Left lobe of liver (tissue), 2 donors: ENCODE data around the gene MT1F. TPM values are rescaled to one million over a fixed set of nuclear protein-coding genes. Genes with fewer than 3 reads are reported as not detected.
"Not testable (repeated sequence)": the region's sequence is repeated elsewhere in the genome, so short reads cannot be mapped to it uniquely, and the experiment has no call there.

Experiments used
- ATAC-seq: fragments of 200-7000 bp; cut with Tn5 transposase; one replicate; pipeline ENCODE4 v1.9.1; 2020; ENCODE audit warnings: mild to moderate bottlenecking, moderate library complexity
- DNase-seq: peaks from one replicate; pipeline ENCODE4 v3.0.0-alpha.2; 2020; ENCODE audit warnings: low spot score
- total RNA-seq: library from RNA; stranded (reverse); gene quantifications from one replicate; pipeline ENCODE4 v1.2.1, GENCODE V29; 2021
- donor health status: DM: no; HTN: no; CAD: no; lungs with moderate emphysema.
- donor health status: DM: no; HTN: yes; CAD: no.

Gene MT1F
- total RNA-seq, result 763 TPM

DNA sequence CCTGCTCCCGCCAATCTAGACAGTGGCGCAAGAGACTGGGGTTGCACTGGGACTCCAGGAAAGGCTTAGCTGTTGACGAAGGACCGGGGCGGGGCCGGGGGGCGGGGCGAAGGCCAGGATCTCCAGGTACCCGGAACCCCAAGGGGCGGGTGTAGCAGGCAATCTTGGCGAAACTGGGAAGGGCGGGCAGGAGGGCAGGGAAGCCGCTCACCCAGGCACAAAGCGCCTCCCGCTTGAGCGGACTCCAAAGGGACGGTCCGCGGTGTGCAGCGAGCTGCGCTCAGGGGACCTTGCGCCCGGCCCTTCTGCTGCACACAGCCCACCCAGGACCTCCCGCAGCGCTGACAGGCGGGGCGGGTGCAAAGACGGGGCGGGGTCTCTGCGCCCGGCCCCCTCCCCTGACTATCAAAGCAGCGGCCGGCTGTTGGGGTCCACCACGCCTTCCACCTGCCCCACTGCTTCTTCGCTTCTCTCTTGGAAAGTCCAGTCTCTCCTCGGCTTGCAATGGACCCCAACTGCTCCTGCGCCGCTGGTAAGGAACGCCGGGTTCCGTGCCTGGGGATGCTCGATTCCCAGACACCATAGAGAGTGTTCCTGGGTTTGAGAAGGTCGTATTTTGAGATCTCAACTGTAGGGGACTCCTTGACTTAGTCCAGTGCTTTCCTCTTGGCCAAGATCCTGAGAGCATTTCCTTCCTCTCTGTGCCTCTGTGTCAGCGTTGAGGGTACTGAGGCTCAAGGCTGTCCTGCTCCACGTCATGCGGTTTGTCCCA, at the start of gene MT1F:
Gene MT1F, plus strand, starts transcription at position 405 of the 772 bp plus-strand sequence. Its CDS starts 100 bp downstream, at position 505.
- ATAC-seq, result peak; percentile 81
- DNase-seq, result peak; percentile 99

DNA sequence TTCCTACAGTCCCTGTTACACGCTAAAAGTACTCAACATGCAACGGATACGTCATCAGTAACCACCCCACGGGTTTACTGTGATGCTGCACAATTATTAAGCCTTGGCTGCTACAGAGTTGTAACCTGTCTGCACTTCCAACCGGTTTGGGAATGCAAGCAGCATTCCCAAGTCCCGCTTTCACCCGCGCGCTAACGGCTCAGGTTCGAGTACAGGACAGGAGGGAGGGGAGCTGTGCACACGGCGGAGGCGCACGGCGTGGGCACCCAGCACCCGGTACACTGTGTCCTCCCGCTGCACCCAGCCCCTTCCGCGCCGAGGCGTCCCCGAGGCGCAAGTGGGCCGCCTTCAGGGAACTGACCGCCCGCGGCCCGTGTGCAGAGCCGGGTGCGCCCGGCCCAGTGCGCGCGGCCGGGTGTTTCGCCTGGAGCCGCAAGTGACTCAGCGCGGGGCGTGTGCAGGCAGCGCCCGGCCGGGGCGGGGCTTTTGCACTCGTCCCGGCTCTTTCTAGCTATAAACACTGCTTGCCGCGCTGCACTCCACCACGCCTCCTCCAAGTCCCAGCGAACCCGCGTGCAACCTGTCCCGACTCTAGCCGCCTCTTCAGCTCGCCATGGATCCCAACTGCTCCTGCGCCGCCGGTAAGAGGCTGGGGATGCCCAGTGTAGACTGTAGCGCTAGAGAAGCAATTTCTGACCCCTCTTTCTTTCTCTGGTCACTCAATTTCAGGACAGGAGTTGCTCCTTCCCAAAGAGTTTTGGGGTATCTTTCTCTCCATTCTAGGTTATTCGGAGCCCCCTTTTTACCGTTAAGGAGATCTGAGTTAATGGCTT, 49.5 kb upstream of the MT1F start, which contains the start of gene MT2A:
Gene MT2A, plus strand, starts transcription at position 542 of the 833 bp plus-strand sequence. Its CDS starts 72 bp downstream, at position 614.
- peak; percentile 98 for DNase-seq
- peak; percentile 65 for ATAC-seq

DNA sequence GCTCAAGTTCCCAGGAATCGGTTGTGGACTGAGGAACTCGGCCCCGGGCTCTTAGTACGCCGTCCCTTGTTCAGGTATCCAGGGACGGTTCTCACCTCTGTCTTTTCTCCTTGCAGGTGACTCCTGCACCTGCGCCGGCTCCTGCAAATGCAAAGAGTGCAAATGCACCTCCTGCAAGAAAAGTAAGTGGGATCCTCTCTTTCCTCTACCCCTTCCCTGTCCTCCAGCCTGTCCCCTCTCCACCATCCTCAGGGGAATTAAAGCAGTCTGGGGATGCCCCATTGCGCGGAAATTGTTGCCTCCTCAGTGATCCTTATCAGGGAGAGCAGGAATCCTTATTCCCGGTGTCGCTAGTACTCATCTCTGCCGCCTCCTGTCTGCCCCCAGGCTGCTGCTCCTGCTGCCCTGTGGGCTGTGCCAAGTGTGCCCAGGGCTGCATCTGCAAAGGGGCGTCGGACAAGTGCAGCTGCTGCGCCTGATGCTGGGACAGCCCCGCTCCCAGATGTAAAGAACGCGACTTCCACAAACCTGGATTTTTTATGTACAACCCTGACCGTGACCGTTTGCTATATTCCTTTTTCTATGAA, 48.8 kb upstream of the MT1F start:
- peak; percentile 1 for ATAC-seq

DNA sequence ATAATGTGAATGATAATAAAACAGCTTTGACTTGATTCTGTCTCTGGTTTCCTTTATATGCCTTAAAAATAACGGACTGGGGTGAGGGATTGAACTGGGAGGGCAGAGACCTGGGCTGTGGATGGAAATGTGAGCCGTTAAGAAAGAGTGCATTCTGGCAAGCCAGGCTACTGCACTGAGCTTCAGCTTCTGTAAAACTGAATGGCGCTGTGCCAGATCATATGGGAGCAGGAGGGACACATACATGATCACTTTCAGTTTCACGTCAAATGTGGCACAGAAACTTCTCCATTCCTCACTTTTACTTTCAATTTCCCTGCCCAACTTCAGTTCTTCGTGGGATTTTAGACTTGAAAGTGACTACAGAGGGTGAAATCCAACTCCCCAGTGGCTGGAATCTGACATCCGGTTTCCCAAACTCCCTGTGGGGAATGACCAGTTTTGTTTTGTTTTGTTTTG, 48.3 kb upstream of the MT1F start:
- ATAC-seq (peak; percentile 9), DNase-seq (peak; percentile 81)

More for the DNA sequence above, 48.8 kb upstream of the MT1F start:
- no peak for DNase-seq

DNA sequence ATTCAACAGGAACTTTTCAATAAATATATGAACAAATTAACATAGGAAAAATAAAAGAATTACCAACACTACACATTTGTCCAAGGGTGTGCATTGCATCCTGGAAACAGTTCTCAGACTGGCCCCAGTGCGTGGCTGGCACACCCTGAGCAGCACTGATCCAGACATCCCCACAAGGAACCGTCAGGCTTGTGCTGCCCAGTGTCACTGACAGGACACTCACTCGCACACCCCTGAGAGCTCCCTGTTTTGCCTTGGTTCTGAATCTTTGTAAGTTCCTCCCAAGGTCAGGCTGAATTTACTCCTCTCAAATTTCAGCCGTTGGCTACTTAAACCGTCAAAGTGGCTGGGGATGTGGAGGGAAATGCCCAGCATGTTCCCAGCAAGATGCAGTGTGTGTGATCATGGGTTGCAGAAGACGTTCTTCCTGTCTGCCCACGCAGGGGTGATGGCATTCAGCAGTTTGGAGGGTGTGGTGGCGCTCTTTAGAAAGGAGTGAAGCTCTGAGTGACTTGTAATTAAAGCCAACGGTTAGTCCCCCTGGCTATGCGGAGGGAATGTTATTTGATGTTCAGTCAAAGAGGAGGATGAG, 47.6 kb upstream of the MT1F start:
- ATAC-seq, result peak; percentile 24

DNA sequence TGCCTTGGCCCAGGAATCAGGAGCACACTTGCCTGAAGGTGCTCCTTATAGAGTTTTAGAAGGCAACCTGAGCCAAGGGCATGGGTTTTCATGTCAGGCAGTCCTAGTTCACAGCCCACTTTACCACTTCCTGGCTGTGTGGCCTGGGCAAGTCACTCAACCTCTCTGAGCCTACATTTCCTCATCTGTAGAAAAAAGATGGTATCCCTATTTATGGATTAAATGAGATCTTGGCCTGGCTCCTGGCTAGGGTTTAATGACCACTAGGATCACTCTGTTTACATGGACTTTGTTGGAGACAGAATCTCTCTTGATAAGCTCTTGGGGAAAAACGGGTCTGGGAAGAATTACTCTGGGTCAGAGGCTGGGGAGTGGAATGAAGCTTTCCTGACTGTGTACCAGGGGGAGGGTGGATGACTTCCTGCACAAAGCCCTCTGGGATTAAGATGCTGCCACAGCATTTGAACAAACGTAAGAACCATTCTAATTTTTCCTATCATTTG, 47.1 kb upstream of the MT1F start:
- DNase-seq, result peak; percentile 59
- ATAC-seq, result peak; percentile 3

More for the DNA sequence above, 47.6 kb upstream of the MT1F start:
- peak; percentile 79 for DNase-seq

DNA sequence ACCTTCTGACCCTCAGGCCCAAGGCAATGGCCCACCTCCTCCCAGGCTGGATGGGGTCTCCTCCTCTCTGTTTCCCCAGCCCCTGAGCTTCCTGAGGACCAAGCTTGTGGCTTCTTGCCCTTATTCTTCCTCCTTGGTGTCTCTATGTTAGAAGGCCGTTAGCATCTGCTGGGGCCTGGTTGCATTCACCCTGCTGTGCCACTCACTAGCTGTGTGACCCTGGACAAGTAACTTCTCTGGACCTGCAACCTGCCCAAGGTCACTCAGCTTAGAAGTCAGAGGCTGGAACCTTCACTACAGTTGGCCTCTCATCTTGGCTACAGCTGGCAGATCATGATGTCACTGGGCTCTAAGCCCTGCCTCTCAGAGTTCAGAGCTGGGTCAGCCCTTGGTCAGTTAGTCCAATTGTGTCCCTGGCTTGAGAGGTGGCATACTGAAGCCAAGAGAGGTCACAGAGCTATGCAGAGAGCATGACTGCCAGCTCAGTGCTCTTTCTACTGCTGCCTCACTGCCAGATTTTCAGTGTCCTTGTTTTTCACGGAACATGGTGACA, 46.4 kb upstream of the MT1F start:
- ATAC-seq (peak; percentile 45), DNase-seq (peak; percentile 96)

DNA sequence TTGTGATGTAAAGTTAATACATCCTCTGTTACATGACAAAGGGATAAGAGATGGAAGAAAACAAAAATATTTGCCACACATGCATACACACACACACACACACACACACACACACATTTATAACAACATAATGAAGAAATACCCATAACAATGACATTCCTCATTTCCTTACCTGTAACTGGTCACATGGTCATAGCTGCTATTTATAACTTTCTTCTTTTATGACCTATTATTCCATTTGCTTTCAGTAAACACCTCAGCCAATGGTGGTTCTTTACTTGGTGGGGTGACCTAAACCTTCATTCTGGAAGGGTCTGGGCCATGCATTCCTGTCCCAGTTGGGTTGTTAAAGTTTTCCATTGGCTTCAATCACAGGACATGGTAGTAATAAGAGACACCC, 44.1 kb upstream of the MT1F start:
- no peak for ATAC-seq

DNA sequence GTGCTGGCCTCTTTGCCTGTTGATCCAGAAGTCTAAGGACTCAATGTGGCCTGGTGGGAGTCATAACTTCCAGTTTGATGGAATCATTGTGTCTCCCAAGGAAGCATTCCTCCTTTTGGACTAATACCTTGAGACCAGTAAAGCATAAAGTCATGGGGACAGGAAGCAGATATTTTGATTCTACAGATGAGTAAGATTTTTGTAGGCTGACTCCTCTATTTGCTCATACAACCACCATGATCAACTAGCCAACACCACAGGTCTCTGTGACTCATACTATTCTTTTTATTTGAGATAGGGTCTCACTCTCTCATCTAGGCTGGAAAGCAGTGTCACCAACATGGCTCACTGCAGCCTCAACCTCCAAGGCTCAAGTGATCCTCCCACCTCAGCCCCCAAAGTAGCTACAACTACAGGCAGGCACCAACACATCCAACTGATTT, 43.2 kb upstream of the MT1F start:
- ATAC-seq (no peak), DNase-seq (no peak)

More for the DNA sequence above, 44.1 kb upstream of the MT1F start:
- no peak for DNase-seq

DNA sequence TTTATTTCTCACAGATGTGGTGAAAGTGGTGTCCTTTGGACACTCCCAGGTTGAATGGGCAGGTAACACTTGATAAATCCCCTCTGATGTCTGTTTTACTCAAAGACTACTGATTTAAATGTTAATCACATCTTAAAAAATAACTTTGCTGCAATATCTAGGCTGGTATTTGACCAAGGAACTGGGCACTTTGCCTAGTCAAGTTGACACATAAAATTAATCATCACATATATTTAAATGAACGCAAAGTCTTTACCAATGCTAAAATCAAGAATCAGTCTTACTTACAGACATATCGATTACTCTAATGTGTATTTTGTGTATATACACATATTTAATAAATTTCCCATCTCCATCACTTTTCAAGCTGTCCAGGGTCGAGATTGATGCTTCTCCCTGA, 42.4 kb upstream of the MT1F start:
- DNase-seq (no peak), ATAC-seq (no peak)

DNA sequence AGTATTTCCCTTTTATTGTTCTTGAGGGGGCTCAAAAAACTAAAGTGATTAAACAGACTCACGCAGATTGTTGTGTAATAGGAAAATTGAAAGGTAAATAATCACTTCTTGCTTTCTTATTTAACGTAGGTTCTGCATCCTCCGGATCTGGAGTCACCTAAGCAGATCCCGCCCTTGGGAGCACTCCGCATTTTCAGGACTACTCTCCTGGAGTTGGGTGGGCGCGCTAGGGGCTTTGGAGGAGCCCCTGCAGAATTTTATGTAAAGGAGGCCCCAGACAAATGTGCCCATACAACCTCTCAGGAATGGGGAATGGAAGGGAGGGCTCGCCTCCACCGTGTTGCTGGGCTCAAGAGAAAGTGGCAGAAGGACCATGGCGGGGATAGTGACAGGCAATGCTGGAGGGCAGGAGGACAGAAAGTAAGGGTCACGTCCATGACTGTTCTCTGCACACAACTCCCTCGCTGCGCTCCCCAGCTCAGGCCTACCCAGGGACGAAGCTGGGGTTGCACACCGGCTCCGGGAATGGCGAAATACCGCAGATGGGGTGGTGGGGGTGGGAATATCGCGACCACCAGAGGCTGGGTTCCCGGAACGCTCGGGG, 41.0 kb upstream of the MT1F start:
- no peak for DNase-seq
- ATAC-seq, result peak; percentile 51

DNA sequence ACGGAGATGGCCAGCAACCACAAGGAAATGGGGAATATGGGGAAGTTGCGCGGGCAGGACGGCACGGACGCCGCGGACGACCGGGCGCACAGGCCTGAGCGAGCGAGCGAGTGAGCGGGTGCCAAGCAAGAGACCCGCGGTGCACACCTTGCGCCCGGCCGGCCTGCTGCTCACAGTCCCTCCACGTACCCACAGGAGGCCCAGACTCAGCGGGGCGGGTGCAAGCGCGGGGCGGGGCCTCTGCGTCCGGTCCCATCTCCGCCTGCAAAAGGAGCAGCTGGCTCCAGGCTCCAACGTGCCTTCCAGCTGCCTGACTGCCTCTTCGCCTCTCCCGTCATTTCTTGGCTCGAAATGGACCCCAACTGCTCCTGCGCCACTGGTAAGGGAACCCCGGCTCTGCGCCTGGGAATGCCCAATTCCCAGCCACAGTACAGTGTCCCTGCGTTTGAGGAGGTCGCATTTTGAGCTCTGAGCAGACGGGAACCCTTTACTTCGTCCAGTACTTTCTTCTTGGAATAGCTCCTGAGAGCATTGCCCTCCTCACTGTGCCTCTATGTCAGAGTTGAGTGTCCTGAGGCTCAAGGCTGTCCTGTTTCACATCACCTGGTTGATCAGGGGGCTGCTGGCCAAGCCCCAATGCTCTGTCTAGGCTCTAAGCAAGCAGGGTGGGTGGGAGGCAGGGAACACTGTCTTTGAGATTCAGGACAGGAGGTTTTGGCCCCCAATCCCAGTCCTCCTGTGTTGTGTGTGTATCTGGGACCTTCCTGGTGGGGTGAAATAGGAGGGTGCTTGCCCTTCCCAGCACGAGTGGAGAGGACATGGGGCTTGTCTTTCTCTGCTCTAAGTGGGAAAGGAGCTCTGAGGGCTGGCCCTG, 40.3 kb upstream of the MT1F start:
- ATAC-seq (peak; percentile 97), DNase-seq (peak; percentile 95)

DNA sequence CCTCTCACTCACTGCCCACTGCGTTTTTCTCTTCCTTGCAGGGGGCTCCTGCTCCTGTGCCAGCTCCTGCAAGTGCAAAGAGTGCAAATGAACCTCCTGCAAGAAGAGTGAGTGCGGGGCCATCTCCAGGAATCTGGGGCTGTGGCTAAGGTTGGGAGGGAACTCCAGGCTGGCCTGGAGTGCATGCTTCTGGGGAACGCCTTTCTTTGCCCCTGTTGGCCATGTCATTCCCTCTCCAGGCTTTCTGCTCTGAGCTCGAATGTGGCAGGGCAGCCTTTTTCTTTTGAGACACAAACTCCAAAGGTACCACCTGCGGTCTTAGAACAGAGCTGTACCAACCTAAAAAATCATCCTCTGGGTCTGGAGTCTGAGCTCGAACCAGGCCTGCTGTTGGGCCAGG, 39.6 kb upstream of the MT1F start:
- ATAC-seq (no peak), DNase-seq (no peak)

DNA sequence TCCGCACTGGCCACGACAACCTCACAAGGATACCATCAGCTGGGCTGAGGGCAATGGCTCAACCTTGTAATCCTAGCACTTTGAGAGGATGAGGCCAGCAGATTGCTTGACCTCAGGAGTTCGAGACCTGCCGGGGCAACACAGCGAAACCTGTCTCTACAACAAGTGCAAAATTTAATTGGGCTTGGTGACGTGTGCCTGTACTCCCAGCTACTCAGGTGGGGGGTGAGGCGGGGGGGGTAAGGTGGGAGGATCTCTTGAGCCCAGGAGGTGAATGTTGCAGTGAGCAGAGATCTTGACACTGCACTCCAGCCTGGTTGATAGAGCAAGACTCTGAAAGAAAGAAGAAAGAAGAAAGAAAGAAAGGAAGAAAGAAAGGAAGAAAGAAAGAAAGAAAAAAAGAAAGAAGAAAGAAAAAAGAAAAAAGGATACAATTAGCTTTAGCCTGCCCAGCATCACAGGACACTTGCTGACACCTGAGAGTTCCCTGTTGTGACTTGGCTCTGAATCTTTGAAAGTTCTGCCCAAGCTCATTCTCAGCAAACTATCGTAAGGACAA, 37.3 kb upstream of the MT1F start:
- DNase-seq, result no peak
- no peak for ATAC-seq

DNA sequence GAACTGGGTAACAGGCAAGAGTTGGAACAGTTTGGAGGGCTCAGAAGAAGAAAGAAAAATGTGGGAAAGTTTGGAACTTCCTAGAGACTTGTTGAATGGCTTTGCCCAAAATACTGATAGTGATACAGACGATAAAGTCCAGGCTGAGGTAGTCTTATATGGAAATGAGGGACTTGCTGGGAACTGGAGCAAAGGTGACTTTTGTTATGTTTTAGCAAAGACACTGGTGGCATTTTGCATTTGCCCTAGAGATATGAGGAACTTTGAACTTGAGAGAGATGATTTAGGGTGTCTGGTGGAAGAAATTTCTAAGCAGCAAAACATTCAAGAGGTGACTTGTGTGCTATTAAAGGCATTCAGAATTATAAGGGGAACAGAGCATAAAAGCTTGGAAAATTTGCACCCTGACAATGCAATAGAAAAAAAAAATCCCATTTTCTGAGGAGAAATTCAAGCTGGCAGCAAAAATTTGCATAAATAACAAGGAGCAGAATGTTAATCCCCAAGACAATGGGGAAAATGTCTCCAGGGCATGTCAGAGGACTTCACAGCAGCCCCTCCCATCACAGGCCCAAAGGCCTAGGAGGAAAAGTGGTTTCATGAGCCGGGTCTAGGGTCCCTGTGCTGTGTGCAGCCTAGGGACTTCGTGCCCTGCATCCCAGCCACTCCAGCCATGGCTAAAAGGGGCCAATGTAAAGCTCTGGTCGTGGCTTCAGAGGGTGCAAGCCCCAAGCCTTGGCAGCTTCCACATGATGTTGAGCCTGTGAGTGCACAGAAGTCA, 35.9 kb upstream of the MT1F start:
- ATAC-seq, DNase-seq: not testable (repeated sequence)

DNA sequence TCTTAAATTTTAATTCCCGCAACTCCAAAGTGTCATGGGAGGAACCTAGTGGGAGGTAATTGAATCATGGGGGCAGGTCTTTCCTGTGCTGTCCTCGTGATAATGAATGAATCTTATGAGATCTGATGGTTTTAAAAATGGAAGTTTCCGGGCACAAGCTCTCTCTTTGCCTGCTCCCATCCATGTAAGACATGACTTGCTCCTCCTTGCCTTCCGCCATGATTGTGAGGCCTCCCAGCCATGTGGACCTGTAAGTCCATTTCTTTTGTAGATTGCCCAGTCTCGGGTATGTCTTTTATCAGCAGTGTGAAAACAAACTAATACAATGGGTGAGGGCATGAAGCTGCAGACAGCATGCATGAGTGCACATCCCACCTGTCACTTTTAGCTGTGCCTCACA, 34.6 kb upstream of the MT1F start:
- ATAC-seq, DNase-seq: not testable (repeated sequence)

DNA sequence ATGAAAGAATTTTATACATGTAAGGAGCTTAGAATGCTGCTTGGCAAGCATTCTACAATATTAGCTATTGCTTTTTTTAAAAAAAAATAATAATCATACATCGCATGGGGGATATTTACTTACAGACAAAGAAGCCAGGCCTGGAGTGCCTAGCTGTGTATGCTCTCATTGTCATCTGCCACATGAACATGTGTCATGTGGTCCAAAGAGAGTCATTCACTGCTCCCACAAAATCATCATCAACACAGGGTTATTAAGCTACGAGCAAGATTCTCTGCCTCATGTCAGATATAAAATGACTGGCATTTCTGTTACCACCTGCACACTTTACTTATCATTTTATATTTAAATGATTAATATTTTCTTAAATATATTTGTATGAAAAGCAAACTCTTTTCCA, 34.1 kb upstream of the MT1F start:
- DNase-seq (no peak), ATAC-seq (no peak)
